Peyer's patch (tissue), 4 donors: ENCODE data around the gene DAZAP1. TPM values are rescaled to one million over a fixed set of nuclear protein-coding genes. Genes with fewer than 3 reads are reported as not detected.
A peak's percentile ranks its signal among the peaks of the same experiment; 100 is the strongest.

ENCODE experiments used
- DNase-seq, 3 donors: peaks; one replicate each; pipeline ENCODE4 v3.0.0-alpha.2; 2017 to 2019
- H3K27ac ChIP-seq, 4 donors: fragments of 200-600 bp; sonication (generic); one replicate each; pipeline ENCODE4 v1.5.1; 2016 to 2019
- H3K27me3 ChIP-seq, 2 donors: fragments of 200-600 bp; sonication (generic); one replicate each; pipeline ENCODE4 v1.5.1; 2019
- H3K36me3 ChIP-seq, 3 donors: fragments of 200-600 bp; sonication (generic); one replicate each; pipeline ENCODE4 v1.5.1; 2016 to 2019
- H3K4me1 ChIP-seq, 4 donors: fragments of 200-600 bp; sonication (generic); one replicate each; pipeline ENCODE4 v1.5.1; 2016 to 2019
- H3K4me3 ChIP-seq, 4 donors: fragments of 200-600 bp; sonication (generic); 1 replicate in 3 of 4; 2 replicates in 1 of 4; pipeline ENCODE4 v1.5.1; 2016 to 2019; ENCODE audit warnings: mild to moderate bottlenecking in 1 of 4
- H3K9me3 ChIP-seq, 4 donors: fragments of 200-600 bp; sonication (generic); one replicate each; pipeline ENCODE4 v1.5.1; 2016 to 2019; ENCODE audit warnings: mild to moderate bottlenecking in 1 of 4
- CTCF ChIP-seq, 6 experiments: fragments of 450-650 bp in 4 of 6; fragments of 200-600 bp in 2 of 6; sonication (generic) in 1 of 6; IDR thresholded peaks; one replicate each; pipeline ENCODE4 v1.5.1; 2017 to 2019; ENCODE audit warnings: antibody characterized with exemption in 6 of 6, mild to moderate bottlenecking in 3 of 6, moderate library complexity in 1 of 6
- POLR2A ChIP-seq, 2 donors: fragments of 450-650 bp; IDR thresholded peaks; one replicate each; pipeline ENCODE4 v1.5.1; 2017; ENCODE audit warnings: antibody characterized with exemption in 2 of 2, mild to moderate bottlenecking in 2 of 2, moderate library complexity in 2 of 2
- total RNA-seq, 4 donors: library from RNA; depleted of rRNA; stranded (reverse); fragments of >200 nt; gene quantifications; one replicate each; pipeline ENCODE4 v1.1.0, GENCODE V29; 2016

DAZAP1 gene
- total RNA-seq, 4 donors from 2014 or later = 37.5 to 90.9 (median 58.2) TPM

GRCh38 chr19:1362387-1363257 lies 44.8 kb upstream of the DAZAP1 start:
- no peaks in the 10 kb centered on the region for H3K9me3 ChIP-seq
- H3K27me3 ChIP-seq = no peaks in the 10 kb centered on the region
- H3K27ac ChIP-seq = peak overlapping the region in 1 of 4 donors; percentile 34
- no peak overlapping the region for H3K4me3 ChIP-seq
- TF ChIP-seq CTCF (IDR thresholded peaks at IDR 0.05) (no peak), POLR2A (IDR thresholded peaks at IDR 0.05) (no peak)
- peaks cover 0 to 10% (median 0%) of the 10 kb centered on the region in 4 donors for H3K4me1 ChIP-seq
- no peak for DNase-seq
- peaks cover 0 to 71% (median 0%) of the 10 kb centered on the region in 3 donors for H3K36me3 ChIP-seq

GRCh38 chr19:1363599-1363998 lies 43.8 kb upstream of the DAZAP1 start:
- Histone ChIP-seq H3K9me3 (no peaks in the 10 kb centered on the region), H3K27me3 (no peaks in the 10 kb centered on the region), H3K4me3 (no peak overlapping the region), H3K4me1 (peaks cover 0 to 10% (median 0%) of the 10 kb centered on the region in 4 donors), H3K27ac (peak overlapping the region in 1 of 4 donors; percentile 52), H3K36me3 (peaks cover 0 to 71% (median 0%) of the 10 kb centered on the region in 3 donors)
- DNase-seq = peak in 2 of 3 donors; percentile 37 to 61
- TF ChIP-seq CTCF (IDR thresholded peaks at IDR 0.05) = no peak
- TF ChIP-seq POLR2A (IDR thresholded peaks at IDR 0.05) = no peak

- Histone ChIP-seq H3K27ac (peak overlapping the region in 2 of 4 donors; percentile 31), H3K27me3 (no peaks in the 10 kb centered on the region), H3K4me1 (peaks cover 0 to 10% (median 0%) of the 10 kb centered on the region in 4 donors), H3K4me3 (no peak overlapping the region), H3K9me3 (no peaks in the 10 kb centered on the region), H3K36me3 (peaks cover 0 to 71% (median 0%) of the 10 kb centered on the region in 3 donors)
- no peak for DNase-seq
- TF ChIP-seq CTCF (IDR thresholded peaks at IDR 0.05) = peak in 2 of 6 experiments; percentile 25 to 31
- TF ChIP-seq POLR2A (IDR thresholded peaks at IDR 0.05) = no peak
Measured at GRCh38 chr19:1364070-1364704, 43.2 kb upstream of the DAZAP1 start.

- TF ChIP-seq CTCF (IDR thresholded peaks at IDR 0.05) (no peak), POLR2A (IDR thresholded peaks at IDR 0.05) (no peak)
- DNase-seq = no peak
- H3K36me3 ChIP-seq = peaks cover 0 to 73% (median 0%) of the 10 kb centered on the region in 3 donors
- H3K27ac ChIP-seq = no peak overlapping the region
- H3K4me3 ChIP-seq = no peak overlapping the region
- peaks cover 0 to 10% (median 0%) of the 10 kb centered on the region in 4 donors for H3K4me1 ChIP-seq
- H3K9me3 ChIP-seq = no peaks in the 10 kb centered on the region
- H3K27me3 ChIP-seq = no peaks in the 10 kb centered on the region
Measured at GRCh38 chr19:1365319-1366269, 41.8 kb upstream of the DAZAP1 start.

GRCh38 chr19:1366296-1366695 lies 41.1 kb upstream of the DAZAP1 start:
- peaks cover 0 to 80% (median 0%) of the 10 kb centered on the region in 3 donors for H3K36me3 ChIP-seq
- no peak overlapping the region for H3K27ac ChIP-seq
- TF ChIP-seq CTCF (IDR thresholded peaks at IDR 0.05) = no peak
- TF ChIP-seq POLR2A (IDR thresholded peaks at IDR 0.05) = no peak
- H3K9me3 ChIP-seq = no peaks in the 10 kb centered on the region
- no peaks in the 10 kb centered on the region for H3K27me3 ChIP-seq
- no peak overlapping the region for H3K4me3 ChIP-seq
- H3K4me1 ChIP-seq = peaks cover 0 to 10% (median 0%) of the 10 kb centered on the region in 4 donors
- no peak for DNase-seq
